ENCODE results near the gene DUSP18.
A peak's percentile ranks its signal among the peaks of the same experiment; 100 is the strongest.
"Not testable (repeated sequence)": the region's sequence is repeated elsewhere in the genome, so short reads cannot be mapped to it uniquely, and the experiment has no call there.

Gene DUSP18

DNA sequence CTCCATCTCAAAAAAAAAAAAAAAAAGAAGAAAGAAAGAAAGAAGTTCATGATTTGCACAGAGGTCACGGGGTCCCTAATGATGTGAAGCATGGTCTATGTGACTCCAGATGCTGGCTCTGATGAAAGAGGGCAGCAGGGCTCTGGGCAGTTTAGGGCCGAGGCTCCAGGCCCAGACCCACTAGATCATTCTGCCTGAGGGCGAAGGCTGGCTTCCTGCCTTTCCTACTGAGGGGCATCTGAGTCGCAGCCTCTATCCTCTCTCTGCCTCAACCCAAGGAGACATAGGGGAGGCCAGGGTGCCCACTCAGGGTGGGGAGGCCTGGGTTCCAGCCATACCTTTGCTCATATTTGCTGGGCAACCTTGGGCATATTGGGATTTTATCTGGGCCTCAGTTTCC, 27.3 kb downstream of the DUSP18 start:
- peaks cover 20% of the 10 kb centered on the region for H3K4me1 ChIP-seq (ENCODE audit: control insufficient read depth, insufficient read depth, low read length)
- H3K9ac ChIP-seq (ENCODE audit: low read length in 2 of 2), result no peak overlapping the region
- no peaks in the 10 kb centered on the region for H3K9me3 ChIP-seq (ENCODE audit: control insufficient read depth in 2 of 2, low read length in 2 of 2)
- no peak overlapping the region for H3K4me3 ChIP-seq (ENCODE audit: low read length in 2 of 2)
- no peaks in the 10 kb centered on the region for H3K36me3 ChIP-seq (ENCODE audit: control insufficient read depth in 2 of 2, insufficient read depth in 2 of 2, low read length in 2 of 2)
- no peaks in the 10 kb centered on the region for H3K27me3 ChIP-seq (ENCODE audit: control insufficient read depth in 1 of 2, insufficient read depth in 2 of 2, low read length in 2 of 2)
- H3K27ac ChIP-seq (ENCODE audit: low read length), result no peak overlapping the region

DNA sequence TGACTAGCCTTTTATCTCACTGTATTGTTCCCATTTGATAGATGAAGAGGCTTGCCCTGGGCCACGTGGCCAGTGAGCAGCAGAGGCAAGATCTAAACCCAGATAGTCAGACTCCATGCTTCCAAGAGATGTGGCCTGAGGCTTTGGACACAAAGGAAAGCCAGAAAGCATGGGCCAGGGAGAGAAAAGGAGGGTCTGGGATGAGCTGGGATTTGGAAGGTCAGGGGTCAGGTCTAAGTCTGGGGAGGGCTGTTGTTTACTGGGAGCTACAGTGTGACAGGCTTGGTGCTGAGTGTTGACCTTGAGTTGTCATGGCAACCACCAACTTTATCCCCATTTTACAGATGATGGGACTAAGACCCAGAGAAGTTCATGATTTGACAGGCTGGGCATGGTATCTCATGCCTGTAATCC, 30.0 kb downstream of the DUSP18 start:
- no peaks in the 10 kb centered on the region for H3K9me3 ChIP-seq (ENCODE audit: control insufficient read depth in 2 of 2, low read length in 2 of 2)
- peaks cover 33% of the 10 kb centered on the region for H3K4me1 ChIP-seq (ENCODE audit: control insufficient read depth, insufficient read depth, low read length)
- no peaks in the 10 kb centered on the region for H3K36me3 ChIP-seq (ENCODE audit: control insufficient read depth in 2 of 2, insufficient read depth in 2 of 2, low read length in 2 of 2)
- no peak overlapping the region for H3K27ac ChIP-seq (ENCODE audit: low read length)
- H3K4me3 ChIP-seq (ENCODE audit: low read length in 2 of 2), result peak overlapping the region; percentile 1 to 44
- no peaks in the 10 kb centered on the region for H3K27me3 ChIP-seq (ENCODE audit: control insufficient read depth in 1 of 2, insufficient read depth in 2 of 2, low read length in 2 of 2)
- H3K9ac ChIP-seq (ENCODE audit: low read length in 2 of 2), result no peak overlapping the region

DNA sequence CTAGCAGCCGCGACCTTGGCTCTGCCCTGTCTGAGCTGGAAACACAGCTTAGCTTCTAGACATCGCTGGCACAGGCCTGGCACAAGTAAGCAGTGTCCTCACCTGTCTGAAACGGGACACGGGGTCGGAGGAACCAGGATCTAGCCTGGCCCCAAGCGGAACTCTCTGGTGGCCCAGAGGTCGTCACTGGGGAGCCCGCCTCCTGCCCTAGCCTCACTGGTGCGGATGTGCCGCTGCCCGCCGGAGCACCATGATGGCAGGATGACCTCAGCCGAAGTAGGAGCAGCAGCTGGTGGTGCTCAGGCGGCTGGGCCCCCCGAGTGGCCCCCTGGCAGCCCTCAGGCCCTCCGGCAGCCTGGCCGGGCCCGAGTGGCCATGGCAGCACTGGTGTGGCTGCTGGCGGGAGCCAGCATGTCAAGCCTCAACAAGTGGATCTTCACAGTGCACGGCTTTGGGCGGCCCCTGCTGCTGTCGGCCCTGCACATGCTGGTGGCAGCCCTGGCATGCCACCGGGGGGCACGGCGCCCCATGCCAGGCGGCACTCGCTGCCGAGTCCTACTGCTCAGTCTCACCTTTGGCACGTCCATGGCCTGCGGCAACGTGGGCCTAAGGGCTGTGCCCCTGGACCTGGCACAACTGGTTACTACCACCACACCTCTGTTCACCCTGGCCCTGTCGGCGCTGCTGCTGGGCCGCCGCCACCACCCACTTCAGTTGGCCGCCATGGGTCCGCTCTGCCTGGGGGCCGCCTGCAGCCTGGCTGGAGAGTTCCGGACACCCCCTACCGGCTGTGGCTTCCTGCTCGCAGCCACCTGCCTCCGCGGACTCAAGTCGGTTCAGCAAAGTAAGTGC, 31.2 kb downstream of the DUSP18 start:
- Histone ChIP-seq H3K36me3 (ENCODE audit: control insufficient read depth in 2 of 2, insufficient read depth in 2 of 2, low read length in 2 of 2) (no peaks in the 10 kb centered on the region), H3K9ac (ENCODE audit: low read length in 2 of 2) (peak overlapping the region; percentile 87 to 90), H3K9me3 (ENCODE audit: control insufficient read depth in 2 of 2, low read length in 2 of 2) (no peaks in the 10 kb centered on the region), H3K27me3 (ENCODE audit: control insufficient read depth in 1 of 2, insufficient read depth in 2 of 2, low read length in 2 of 2) (no peaks in the 10 kb centered on the region), H3K4me3 (ENCODE audit: low read length in 2 of 2) (peak overlapping the region; percentile 78 to 86), H3K27ac (ENCODE audit: low read length) (peak overlapping the region; percentile 76), H3K4me1 (ENCODE audit: control insufficient read depth, insufficient read depth, low read length) (peaks cover 33% of the 10 kb centered on the region)

DNA sequence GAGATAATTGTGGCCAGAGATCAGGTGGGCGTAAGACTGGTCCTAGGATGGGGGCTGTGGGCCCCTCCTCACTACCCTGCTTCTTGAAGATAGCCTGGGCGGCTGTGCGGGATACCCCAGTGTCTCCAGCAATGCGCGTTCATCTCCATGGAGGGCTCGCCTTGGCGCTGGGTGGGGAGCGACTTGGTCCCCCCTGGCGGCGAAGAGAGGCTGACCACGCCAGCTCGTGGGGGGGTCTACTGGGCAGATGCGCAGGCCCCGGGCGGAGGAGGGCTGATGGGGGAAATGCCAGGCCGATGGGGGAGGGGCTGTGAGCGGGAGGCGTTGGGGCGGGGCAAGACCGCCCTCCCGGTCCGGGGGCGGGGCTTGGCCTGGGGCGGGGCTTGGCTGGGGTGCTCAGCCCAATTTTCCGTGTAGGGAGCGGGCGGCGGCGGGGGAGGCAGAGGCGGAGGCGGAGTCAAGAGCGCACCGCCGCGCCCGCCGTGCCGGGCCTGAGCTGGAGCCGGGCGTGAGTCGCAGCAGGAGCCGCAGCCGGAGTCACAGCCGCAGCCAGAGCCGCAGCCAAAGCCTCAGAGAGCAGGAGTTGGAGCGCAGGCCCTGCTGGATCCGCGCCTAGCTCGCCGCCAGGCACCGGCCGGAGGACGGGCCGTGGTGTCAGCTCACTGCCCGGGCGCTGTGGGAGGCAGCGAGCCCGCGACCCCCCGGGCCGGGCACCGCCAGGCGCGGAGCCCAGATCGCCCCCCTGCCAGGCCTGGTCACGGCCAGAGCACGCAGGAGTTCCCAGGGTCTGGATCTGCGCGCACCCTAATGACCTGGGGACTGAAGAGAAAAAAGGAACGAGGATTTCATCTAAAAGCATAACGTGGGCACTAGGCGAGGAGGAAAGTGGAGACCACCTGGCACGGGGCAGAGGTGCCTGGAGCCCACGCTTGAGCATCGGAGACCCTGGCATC, 32.1 kb downstream of the DUSP18 start, which contains the start of gene SLC35E4:
SLC35E4 (plus strand) TSS at position 509 of the 953 bp plus-strand sequence. CDS start 670 bp downstream, outside the sequence.
- Histone ChIP-seq H3K27ac (ENCODE audit: low read length) (peak within 1 kb of the TSS; percentile 88), H3K9ac (ENCODE audit: low read length in 2 of 2) (peak within 1 kb of the TSS; percentile 87 to 90), H3K36me3 (ENCODE audit: control insufficient read depth in 2 of 2, insufficient read depth in 2 of 2, low read length in 2 of 2) (no peaks in the 10 kb centered on the region), H3K4me1 (ENCODE audit: control insufficient read depth, insufficient read depth, low read length) (peaks cover 33% of the 10 kb centered on the region), H3K27me3 (ENCODE audit: control insufficient read depth in 1 of 2, insufficient read depth in 2 of 2, low read length in 2 of 2) (no peaks in the 10 kb centered on the region), H3K9me3 (ENCODE audit: control insufficient read depth in 2 of 2, low read length in 2 of 2) (no peaks in the 10 kb centered on the region), H3K4me3 (ENCODE audit: low read length in 2 of 2) (peak within 1 kb of the TSS; percentile 78 to 86)

DNA sequence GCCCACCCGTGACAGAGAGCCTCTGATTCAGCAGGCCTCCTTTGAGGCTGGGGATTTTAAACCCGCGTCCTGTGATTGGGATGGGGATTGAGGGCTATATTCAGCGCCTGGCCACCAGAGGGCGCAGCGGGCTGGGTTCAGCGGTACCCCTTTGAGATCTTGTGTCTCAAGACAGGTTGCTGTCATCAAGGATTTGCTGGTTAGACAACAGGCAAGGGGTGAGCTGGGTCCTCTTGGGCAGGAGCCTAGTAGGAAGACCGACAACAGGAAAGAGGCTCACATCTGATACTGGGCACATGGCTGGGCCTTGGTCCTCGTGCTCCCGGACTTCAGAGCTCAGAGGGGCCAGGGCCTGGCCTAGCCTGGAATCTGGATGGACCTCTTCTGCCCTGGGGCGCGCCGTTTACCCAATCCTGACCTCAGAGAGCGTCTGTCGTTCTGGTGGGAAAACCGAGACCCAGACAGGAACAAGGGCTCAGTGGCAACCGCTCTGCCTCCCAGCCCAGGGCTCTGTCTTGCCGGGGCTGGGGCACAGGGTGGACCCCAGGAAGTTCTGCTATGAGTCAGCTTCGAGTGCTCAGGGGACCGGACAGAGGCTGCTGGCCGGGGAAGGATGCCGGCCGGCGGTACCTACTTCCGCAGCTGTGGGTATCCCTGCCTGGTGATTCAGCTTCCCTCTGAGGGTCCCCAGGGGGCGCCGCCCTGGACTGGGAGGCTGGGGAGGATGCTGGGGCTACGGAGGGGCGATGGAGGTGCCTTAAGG, 33.0 kb downstream of the DUSP18 start:
- H3K9me3 ChIP-seq (ENCODE audit: control insufficient read depth in 2 of 2, low read length in 2 of 2), result no peaks in the 10 kb centered on the region
- no peaks in the 10 kb centered on the region for H3K27me3 ChIP-seq (ENCODE audit: control insufficient read depth in 1 of 2, insufficient read depth in 2 of 2, low read length in 2 of 2)
- peak overlapping the region; percentile 58 to 64 for H3K9ac ChIP-seq (ENCODE audit: low read length in 2 of 2)
- peak overlapping the region; percentile 56 to 73 for H3K4me3 ChIP-seq (ENCODE audit: low read length in 2 of 2)
- peak overlapping the region; percentile 88 for H3K27ac ChIP-seq (ENCODE audit: low read length)
- no peaks in the 10 kb centered on the region for H3K36me3 ChIP-seq (ENCODE audit: control insufficient read depth in 2 of 2, insufficient read depth in 2 of 2, low read length in 2 of 2)
- peaks cover 33% of the 10 kb centered on the region for H3K4me1 ChIP-seq (ENCODE audit: control insufficient read depth, insufficient read depth, low read length)

DNA sequence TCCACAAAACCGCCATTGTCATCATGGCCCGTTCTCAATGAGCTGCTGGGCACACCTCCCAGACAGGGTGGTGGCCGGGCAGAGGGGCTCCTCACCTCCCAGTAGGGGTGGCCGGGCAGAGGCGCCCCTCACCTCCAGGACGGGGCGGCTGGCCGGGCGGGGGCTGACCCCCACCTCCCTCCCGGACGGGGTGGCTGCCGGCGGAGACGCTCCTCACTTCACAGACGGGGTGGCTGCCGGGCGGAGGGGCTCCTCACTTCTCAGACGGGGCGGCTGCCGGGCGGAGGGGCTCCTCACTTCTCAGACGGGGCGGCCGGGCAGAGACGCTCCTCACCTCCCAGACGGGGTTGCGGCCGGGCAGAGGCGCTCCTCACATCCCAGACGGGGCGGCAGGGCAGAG, 36.2 kb downstream of the DUSP18 start:
- H3K9me3 ChIP-seq (ENCODE audit: control insufficient read depth in 2 of 2, low read length in 2 of 2); H3K27ac ChIP-seq (ENCODE audit: low read length); H3K36me3 ChIP-seq (ENCODE audit: control insufficient read depth in 2 of 2, insufficient read depth in 2 of 2, low read length in 2 of 2); H3K4me3 ChIP-seq (ENCODE audit: low read length in 2 of 2); H3K27me3 ChIP-seq (ENCODE audit: control insufficient read depth in 1 of 2, insufficient read depth in 2 of 2, low read length in 2 of 2); H3K9ac ChIP-seq (ENCODE audit: low read length in 2 of 2): not testable (repeated sequence)
- H3K4me1 ChIP-seq (ENCODE audit: control insufficient read depth, insufficient read depth, low read length), result peaks cover 19% of the 10 kb centered on the region

DNA sequence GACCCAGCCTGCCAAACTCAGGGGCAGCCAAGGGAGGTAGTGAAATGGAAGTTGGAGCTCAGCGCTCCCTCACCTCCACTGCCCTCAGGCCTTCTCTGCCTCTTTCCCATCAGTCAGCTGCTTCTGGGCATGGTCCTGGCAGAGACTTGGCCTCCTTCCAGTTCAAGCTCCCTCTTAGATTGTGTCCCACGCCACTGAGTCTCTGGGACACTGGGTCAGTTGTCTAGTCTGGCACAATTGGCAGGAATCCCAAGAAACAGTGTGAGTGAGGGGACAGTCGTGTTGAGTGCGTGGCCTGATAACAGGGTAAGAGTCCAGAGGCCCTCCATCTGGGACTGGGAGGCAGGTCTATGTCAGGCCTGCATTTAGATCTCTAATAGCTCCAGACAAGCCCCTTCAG, 39.2 kb downstream of the DUSP18 start:
- Histone ChIP-seq H3K36me3 (ENCODE audit: control insufficient read depth in 2 of 2, insufficient read depth in 2 of 2, low read length in 2 of 2) (no peaks in the 10 kb centered on the region), H3K27ac (ENCODE audit: low read length) (no peak overlapping the region), H3K9ac (ENCODE audit: low read length in 2 of 2) (no peak overlapping the region), H3K4me1 (ENCODE audit: control insufficient read depth, insufficient read depth, low read length) (no peaks in the 10 kb centered on the region), H3K4me3 (ENCODE audit: low read length in 2 of 2) (no peak overlapping the region), H3K9me3 (ENCODE audit: control insufficient read depth in 2 of 2, low read length in 2 of 2) (no peaks in the 10 kb centered on the region), H3K27me3 (ENCODE audit: control insufficient read depth in 1 of 2, insufficient read depth in 2 of 2, low read length in 2 of 2) (no peaks in the 10 kb centered on the region)

DNA sequence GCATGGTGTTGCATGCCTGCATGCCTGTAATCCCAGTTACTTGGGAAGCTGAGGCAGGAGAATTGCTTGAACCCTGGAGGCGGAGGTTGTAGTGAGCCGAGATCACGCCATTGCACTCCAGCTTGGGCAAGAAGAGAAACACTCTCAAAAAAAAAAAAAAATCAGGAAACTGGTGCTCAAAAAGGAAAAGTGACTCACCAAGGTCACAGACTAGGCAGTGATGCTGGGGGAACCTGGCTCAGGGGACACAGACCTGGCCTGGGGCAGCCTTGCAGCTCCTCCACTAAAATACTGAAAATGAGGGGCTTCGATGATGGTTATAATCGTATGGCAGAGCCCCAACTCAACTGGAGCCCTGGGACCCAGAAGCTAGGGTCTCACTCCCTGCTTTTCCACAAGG, 40.2 kb downstream of the DUSP18 start:
- Histone ChIP-seq H3K4me1 (ENCODE audit: control insufficient read depth, insufficient read depth, low read length) (no peaks in the 10 kb centered on the region), H3K27ac (ENCODE audit: low read length) (no peak overlapping the region), H3K27me3 (ENCODE audit: control insufficient read depth in 1 of 2, insufficient read depth in 2 of 2, low read length in 2 of 2) (no peaks in the 10 kb centered on the region), H3K9me3 (ENCODE audit: control insufficient read depth in 2 of 2, low read length in 2 of 2) (no peaks in the 10 kb centered on the region), H3K9ac (ENCODE audit: low read length in 2 of 2) (no peak overlapping the region), H3K4me3 (ENCODE audit: low read length in 2 of 2) (no peak overlapping the region), H3K36me3 (ENCODE audit: control insufficient read depth in 2 of 2, insufficient read depth in 2 of 2, low read length in 2 of 2) (no peaks in the 10 kb centered on the region)

DNA sequence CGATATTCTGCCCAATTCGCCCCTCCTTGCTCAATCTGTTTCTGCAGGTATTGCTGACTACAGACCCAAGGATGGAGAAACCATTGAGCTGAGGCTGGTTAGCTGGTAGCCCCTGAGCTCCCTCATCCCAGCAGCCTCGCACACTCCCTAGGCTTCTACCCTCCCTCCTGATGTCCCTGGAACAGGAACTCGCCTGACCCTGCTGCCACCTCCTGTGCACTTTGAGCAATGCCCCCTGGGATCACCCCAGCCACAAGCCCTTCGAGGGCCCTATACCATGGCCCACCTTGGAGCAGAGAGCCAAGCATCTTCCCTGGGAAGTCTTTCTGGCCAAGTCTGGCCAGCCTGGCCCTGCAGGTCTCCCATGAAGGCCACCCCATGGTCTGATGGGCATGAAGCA, 41.3 kb downstream of the DUSP18 start:
- H3K27me3 ChIP-seq (ENCODE audit: control insufficient read depth in 1 of 2, insufficient read depth in 2 of 2, low read length in 2 of 2), result no peaks in the 10 kb centered on the region
- H3K4me1 ChIP-seq (ENCODE audit: control insufficient read depth, insufficient read depth, low read length), result no peaks in the 10 kb centered on the region
- no peak overlapping the region for H3K9ac ChIP-seq (ENCODE audit: low read length in 2 of 2)
- no peaks in the 10 kb centered on the region for H3K36me3 ChIP-seq (ENCODE audit: control insufficient read depth in 2 of 2, insufficient read depth in 2 of 2, low read length in 2 of 2)
- no peak overlapping the region for H3K27ac ChIP-seq (ENCODE audit: low read length)
- no peak overlapping the region for H3K4me3 ChIP-seq (ENCODE audit: low read length in 2 of 2)
- H3K9me3 ChIP-seq (ENCODE audit: control insufficient read depth in 2 of 2, low read length in 2 of 2), result no peaks in the 10 kb centered on the region

DNA sequence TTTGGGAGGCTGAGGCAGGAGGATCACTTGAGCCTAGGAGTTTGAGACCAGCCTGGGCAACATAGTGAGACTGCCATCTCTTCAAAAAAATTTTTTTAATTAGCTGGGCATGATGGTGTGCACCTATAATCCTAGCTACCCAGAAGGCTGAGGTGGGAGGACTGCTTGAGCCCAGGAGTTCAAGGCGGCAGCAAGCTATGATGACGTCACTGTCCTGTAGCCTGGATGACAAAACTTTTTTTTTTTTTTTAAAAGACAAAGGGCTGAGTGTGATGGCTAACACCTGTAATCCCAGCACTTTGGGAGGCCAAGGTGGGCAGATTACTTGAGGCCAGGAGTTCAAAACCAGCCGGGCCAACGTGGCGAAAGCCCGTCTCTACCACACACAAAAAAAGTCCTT, 47.8 kb downstream of the DUSP18 start:
- not testable (repeated sequence) for H3K4me1 ChIP-seq (ENCODE audit: control insufficient read depth, insufficient read depth, low read length); H3K27me3 ChIP-seq (ENCODE audit: control insufficient read depth in 1 of 2, insufficient read depth in 2 of 2, low read length in 2 of 2); H3K4me3 ChIP-seq (ENCODE audit: low read length in 2 of 2); H3K9ac ChIP-seq (ENCODE audit: low read length in 2 of 2); H3K9me3 ChIP-seq (ENCODE audit: control insufficient read depth in 2 of 2, low read length in 2 of 2); H3K27ac ChIP-seq (ENCODE audit: low read length)
- peaks cover 0 to 14% of the 10 kb centered on the region in 2 donors for H3K36me3 ChIP-seq (ENCODE audit: control insufficient read depth in 2 of 2, insufficient read depth in 2 of 2, low read length in 2 of 2)

Measured in stomach smooth muscle (tissue), 2 donors.